T-helper 1 cell treated with Interleukin-12 subunit alpha and Interleukin-12 subunit beta and Interleukin-4 antibody, amounts not matched to agents 30 μg/mL and 1 μg/mL, for 36 hours (primary cell): Measurements from ENCODE around the gene EOGT.
A peak's percentile ranks its signal among the peaks of the same experiment; 100 is the strongest.

Experiments used
- H3K27ac Mint-ChIP-seq: one replicate; pipeline ENCODE4 v1.8.0; 2021; ENCODE audit warnings: mild to moderate bottlenecking, mixed read lengths
- H3K27me3 Mint-ChIP-seq: one replicate; pipeline ENCODE4 v1.8.0; 2021; ENCODE audit warnings: low read depth, mixed read lengths
- H3K36me3 Mint-ChIP-seq: one replicate; pipeline ENCODE4 v1.8.0; 2021; ENCODE audit warnings: low read depth, mixed read lengths
- H3K4me1 Mint-ChIP-seq: one replicate; pipeline ENCODE4 v1.8.0; 2021; ENCODE audit warnings: low read depth, mixed read lengths
- H3K4me3 Mint-ChIP-seq: one replicate; pipeline ENCODE4 v1.8.0; 2021; ENCODE audit warnings: mild to moderate bottlenecking, moderate library complexity, mixed read lengths
- H3K9me3 Mint-ChIP-seq: one replicate; pipeline ENCODE4 v1.8.0; 2021; ENCODE audit warnings: mixed read lengths

Gene EOGT

GRCh38 chr3:68997887-68998286, 15.6 kb downstream of the EOGT start:
- H3K4me3 Mint-ChIP-seq = no peak overlapping the region
- H3K27ac Mint-ChIP-seq = no peak overlapping the region
- peaks cover 26% of the 10 kb centered on the region for H3K36me3 Mint-ChIP-seq

DNA sequence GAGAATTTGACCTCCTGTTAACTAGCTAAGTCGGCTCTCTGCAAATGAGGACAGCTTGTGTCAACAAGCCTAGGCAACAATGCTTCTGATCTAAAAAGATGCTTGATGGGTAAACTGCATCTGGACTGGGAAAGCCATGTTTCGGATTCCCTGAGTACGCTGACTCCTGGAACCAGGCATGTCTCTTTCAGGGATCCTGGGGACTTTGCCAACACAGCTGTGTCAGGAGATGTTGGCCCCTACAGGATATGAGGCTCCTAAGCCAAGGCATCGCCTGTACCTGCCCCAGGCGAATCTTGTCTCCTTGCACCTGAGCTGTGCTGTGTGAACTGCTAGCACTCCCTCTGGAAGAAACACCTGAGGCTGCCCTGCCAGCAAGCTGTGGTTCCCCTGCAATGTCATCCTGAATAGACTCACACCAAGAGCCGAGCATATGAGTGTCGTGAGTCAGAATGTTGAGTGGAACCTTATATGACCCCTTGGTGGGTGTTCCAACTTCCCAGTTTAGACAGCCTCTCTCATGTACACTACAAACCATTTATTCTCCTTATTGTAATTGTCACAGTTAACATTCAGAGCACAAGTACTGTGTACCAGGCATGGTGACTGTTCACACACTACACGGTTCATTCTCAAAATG, 17.0 kb downstream of the EOGT start:
- Mint-ChIP-seq H3K36me3 (peaks cover 27% of the 10 kb centered on the region), H3K4me3 (no peak overlapping the region), H3K27me3 (no peaks in the 10 kb centered on the region), H3K4me1 (peaks cover 3% of the 10 kb centered on the region), H3K27ac (no peak overlapping the region), H3K9me3 (no peaks in the 10 kb centered on the region)

More at GRCh38 chr3:68997887-68998286, 15.6 kb downstream of the EOGT start:
- Mint-ChIP-seq H3K4me1 (peaks cover 3% of the 10 kb centered on the region), H3K27me3 (no peaks in the 10 kb centered on the region), H3K9me3 (no peaks in the 10 kb centered on the region)

DNA sequence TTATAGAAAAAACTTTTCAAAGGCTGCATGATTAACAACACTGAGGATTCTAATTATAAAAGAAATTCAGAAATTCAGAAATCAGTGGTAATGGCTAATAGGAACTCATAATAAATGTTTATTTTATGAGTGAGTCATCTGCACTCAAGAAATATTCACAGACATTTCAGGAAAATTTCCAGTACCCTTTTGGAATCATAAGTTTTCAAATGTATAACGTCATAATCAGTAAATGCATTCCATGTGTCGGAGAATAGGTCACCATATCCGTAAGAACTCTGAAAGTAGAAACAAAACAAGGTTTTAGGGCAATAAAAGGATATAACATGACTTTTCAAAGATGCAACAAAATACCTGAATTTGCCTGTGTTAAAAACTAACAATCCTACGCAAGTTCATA, 24.7 kb downstream of the EOGT start:
- no peaks in the 10 kb centered on the region for H3K4me1 Mint-ChIP-seq
- H3K36me3 Mint-ChIP-seq = peaks cover 28% of the 10 kb centered on the region
- H3K4me3 Mint-ChIP-seq = no peak overlapping the region
- no peaks in the 10 kb centered on the region for H3K9me3 Mint-ChIP-seq
- H3K27ac Mint-ChIP-seq = no peak overlapping the region
- no peaks in the 10 kb centered on the region for H3K27me3 Mint-ChIP-seq

DNA sequence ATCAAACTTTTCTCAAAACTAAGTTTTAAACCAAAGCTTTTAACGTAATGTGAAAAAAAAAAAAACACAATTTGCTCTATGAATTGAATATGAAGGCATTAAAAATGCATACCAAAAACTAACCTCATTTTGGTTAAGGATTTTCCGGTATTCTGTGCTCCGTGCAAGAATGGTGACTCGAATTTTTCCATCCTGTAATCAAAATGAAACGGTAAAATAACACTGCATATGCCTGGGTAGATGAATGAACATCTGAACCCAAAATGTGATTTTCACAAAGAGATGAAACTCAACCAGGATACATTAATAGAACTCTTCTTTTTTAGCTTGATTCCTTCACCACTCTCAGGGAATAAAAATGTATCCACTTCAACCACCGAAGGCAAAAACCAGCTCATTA, 26.2 kb downstream of the EOGT start:
- Mint-ChIP-seq H3K4me3 (no peak overlapping the region), H3K27me3 (no peaks in the 10 kb centered on the region), H3K36me3 (peaks cover 26% of the 10 kb centered on the region), H3K4me1 (no peaks in the 10 kb centered on the region), H3K27ac (no peak overlapping the region), H3K9me3 (no peaks in the 10 kb centered on the region)

- H3K36me3 Mint-ChIP-seq = peaks cover 24% of the 10 kb centered on the region
- H3K4me1 Mint-ChIP-seq = no peaks in the 10 kb centered on the region
- H3K4me3 Mint-ChIP-seq = no peak overlapping the region
- no peaks in the 10 kb centered on the region for H3K9me3 Mint-ChIP-seq
- no peaks in the 10 kb centered on the region for H3K27me3 Mint-ChIP-seq
- no peak overlapping the region for H3K27ac Mint-ChIP-seq
Measured at GRCh38 chr3:68986496-68987208, 26.8 kb downstream of the EOGT start.

GRCh38 chr3:68985146-68985790, 28.2 kb downstream of the EOGT start:
- Mint-ChIP-seq H3K4me1 (no peaks in the 10 kb centered on the region), H3K27ac (no peak overlapping the region), H3K9me3 (no peaks in the 10 kb centered on the region), H3K36me3 (peaks cover 23% of the 10 kb centered on the region), H3K4me3 (no peak overlapping the region), H3K27me3 (no peaks in the 10 kb centered on the region)

DNA sequence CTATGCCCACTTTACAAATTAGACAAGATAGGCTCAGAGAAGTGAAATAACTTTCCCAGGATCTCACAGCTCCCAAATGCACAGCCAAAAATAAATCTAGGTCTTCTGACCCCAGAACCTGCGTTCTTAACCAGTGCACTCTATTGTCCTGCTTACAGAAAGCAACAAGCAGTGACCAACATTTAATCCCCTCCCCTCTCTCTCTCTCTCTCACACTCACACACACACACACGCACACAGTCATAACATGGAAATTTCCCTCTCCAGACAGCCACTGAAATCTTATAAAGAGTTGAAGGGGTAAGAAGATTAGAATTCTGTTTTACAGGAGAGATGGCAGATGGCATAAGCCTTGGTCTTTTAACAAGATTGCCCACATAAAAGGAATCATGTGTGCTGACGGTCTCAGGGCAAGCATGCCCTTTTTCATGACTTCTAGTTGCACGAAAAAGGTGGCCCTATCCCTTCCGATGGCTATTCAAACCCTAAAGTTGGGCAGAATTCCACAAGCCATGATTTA, 29.4 kb downstream of the EOGT start:
- H3K4me3 Mint-ChIP-seq = no peak overlapping the region
- H3K27me3 Mint-ChIP-seq = no peaks in the 10 kb centered on the region
- no peaks in the 10 kb centered on the region for H3K9me3 Mint-ChIP-seq
- H3K27ac Mint-ChIP-seq = no peak overlapping the region
- H3K4me1 Mint-ChIP-seq = no peaks in the 10 kb centered on the region
- peaks cover 29% of the 10 kb centered on the region for H3K36me3 Mint-ChIP-seq

- H3K4me3 Mint-ChIP-seq = no peak overlapping the region
- no peaks in the 10 kb centered on the region for H3K4me1 Mint-ChIP-seq
- H3K27ac Mint-ChIP-seq = no peak overlapping the region
- H3K27me3 Mint-ChIP-seq = no peaks in the 10 kb centered on the region
- no peaks in the 10 kb centered on the region for H3K9me3 Mint-ChIP-seq
- H3K36me3 Mint-ChIP-seq = peaks cover 19% of the 10 kb centered on the region
Measured at GRCh38 chr3:68977486-68978167, 35.9 kb downstream of the EOGT start.

DNA sequence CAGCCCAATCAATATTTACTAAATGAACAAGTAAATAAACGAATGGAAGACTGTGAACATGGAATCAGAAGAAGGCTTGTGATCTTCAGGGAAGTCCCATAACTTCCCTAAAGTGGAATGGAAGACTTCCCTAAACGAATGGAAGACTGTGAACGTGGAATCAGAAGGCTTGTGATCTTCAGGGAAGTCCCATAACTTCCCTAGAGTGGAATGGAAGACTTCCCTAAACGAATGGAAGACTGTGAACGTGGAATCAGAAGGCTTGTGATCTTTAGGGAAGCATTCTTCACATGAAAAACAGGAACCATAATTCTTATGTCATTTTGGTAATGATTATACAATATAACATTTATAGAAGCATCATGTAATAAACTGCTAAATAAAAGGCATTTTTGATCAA, 38.8 kb downstream of the EOGT start:
- Mint-ChIP-seq H3K36me3 (peaks cover 15% of the 10 kb centered on the region), H3K27ac (no peak overlapping the region), H3K4me1 (no peaks in the 10 kb centered on the region), H3K9me3 (no peaks in the 10 kb centered on the region), H3K4me3 (no peak overlapping the region), H3K27me3 (peaks cover 6% of the 10 kb centered on the region)

DNA sequence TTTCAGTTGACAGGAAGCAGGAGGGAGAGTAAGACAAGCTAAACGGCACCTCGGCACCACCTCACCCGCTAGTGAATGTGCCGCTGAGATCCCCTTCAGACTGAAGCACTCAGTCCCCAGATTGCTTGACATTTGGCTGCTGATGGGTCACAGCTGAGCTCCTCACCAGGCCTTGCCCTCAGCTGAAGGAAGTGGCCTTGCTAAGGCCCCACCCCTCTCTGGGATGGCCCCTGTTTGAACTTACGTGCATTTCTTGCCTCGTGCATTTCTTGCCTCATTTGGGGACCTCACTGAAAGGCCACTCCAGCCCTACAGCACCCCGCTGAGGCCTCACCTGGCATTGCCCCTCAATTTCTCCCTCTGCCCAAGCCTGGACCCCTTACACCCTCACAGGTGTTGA, 39.8 kb downstream of the EOGT start:
- H3K9me3 Mint-ChIP-seq = no peaks in the 10 kb centered on the region
- no peaks in the 10 kb centered on the region for H3K4me1 Mint-ChIP-seq
- peaks cover 6% of the 10 kb centered on the region for H3K27me3 Mint-ChIP-seq
- H3K36me3 Mint-ChIP-seq = peaks cover 8% of the 10 kb centered on the region
- no peak overlapping the region for H3K4me3 Mint-ChIP-seq
- H3K27ac Mint-ChIP-seq = no peak overlapping the region

- Mint-ChIP-seq H3K27ac (peak overlapping the region; percentile 5), H3K4me1 (no peaks in the 10 kb centered on the region), H3K4me3 (no peak overlapping the region), H3K36me3 (peaks cover 5% of the 10 kb centered on the region), H3K9me3 (no peaks in the 10 kb centered on the region), H3K27me3 (peaks cover 6% of the 10 kb centered on the region)
Measured at GRCh38 chr3:68972358-68972979, 41.0 kb downstream of the EOGT start.

DNA sequence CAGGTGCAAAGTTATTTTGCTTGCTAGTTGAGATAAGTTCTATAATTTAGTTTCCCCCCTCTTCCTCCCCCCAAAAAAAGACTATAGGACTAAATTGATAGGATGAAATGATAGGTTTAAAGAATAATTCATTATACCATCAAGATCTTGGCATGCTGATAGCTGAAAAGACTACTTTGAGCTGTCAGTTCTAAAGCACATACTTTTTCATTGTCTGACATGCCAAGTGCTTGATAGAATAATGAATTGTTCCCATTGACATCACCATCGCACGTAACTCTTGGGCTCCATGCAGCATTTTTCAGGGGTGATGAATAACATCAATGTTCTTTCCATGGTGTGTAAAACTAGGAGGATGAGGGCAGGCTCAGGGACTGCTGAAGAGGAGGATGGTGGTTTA, 48.8 kb downstream of the EOGT start:
- Mint-ChIP-seq H3K27ac (no peak overlapping the region), H3K9me3 (no peaks in the 10 kb centered on the region), H3K4me3 (no peak overlapping the region), H3K36me3 (no peaks in the 10 kb centered on the region), H3K4me1 (no peaks in the 10 kb centered on the region), H3K27me3 (peaks cover 30% of the 10 kb centered on the region)

DNA sequence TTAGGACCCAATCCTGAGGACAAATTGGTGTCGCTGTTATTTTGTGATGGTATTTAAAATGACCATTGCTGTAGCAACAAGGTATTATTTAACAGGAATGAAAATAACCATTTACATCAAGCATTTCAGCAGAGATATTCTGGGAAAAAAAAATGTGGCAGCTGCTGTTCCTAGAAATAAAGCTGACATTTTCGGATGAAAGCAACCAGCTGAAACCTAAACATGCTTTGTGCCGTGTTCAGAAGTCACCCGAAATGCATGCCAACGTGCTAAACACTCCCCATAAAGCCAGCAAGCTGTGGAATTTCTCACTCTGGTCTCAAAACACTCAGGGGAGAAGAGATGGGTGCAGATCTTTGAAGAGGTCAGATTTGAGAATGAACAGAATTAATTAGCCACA, 49.6 kb downstream of the EOGT start:
- Mint-ChIP-seq H3K4me1 (no peaks in the 10 kb centered on the region), H3K27ac (no peak overlapping the region), H3K36me3 (no peaks in the 10 kb centered on the region), H3K4me3 (no peak overlapping the region), H3K9me3 (no peaks in the 10 kb centered on the region), H3K27me3 (peaks cover 35% of the 10 kb centered on the region)

DNA sequence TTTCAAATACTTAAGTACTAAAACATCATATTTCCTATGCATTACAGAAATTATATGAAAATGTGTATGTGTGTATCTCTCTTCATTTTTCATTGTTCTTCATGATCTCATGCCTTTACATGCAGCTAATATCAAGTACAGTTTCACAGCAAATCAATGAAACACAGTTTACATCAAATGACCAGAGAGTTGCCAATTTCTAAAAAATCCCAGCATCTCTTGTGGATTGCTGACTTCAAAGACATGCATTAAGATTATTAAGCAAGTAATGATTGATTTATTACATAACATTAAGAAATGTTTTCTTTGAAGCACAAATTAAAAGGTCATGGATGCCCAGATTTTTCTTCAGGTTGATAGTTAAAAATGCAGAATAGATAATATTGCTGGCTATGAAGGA, 50.1 kb downstream of the EOGT start:
- Mint-ChIP-seq H3K4me3 (no peak overlapping the region), H3K36me3 (no peaks in the 10 kb centered on the region), H3K9me3 (no peaks in the 10 kb centered on the region), H3K27me3 (peaks cover 40% of the 10 kb centered on the region), H3K27ac (no peak overlapping the region), H3K4me1 (no peaks in the 10 kb centered on the region)
